AG04450 (cell line): ENCODE data around the gene TREX2. TPM values are rescaled to one million over a fixed set of nuclear protein-coding genes. Genes with fewer than 3 reads are reported as not detected.

ENCODE experiments used
- CTCF ChIA-PET: fragments of 300-600, 350-600 bp; formaldehyde crosslinking; extraction: SDS; loops from one replicate; lab custom pipeline; 2022; ENCODE audit warnings: antibody characterized with exemption, inconsistent platforms; lab: Charles Lee
- POLR2A ChIA-PET: fragments of 350-600 bp; formaldehyde crosslinking; extraction: SDS; loops from one replicate; lab custom pipeline; 2021; ENCODE audit warnings: antibody characterized with exemption, inconsistent platforms; lab: Yijun Ruan, JAX
- DNase-seq: peaks from one replicate; pipeline ENCODE4 v3.0.0-alpha.2; 2011; ENCODE audit warnings: low read depth, low spot score
- H3K27ac ChIP-seq: one replicate; pipeline ENCODE4 v1.5.1; 2012; ENCODE audit warnings: low read depth, low read length, control low read depth
- H3K27me3 ChIP-seq: one replicate; pipeline ENCODE4 v1.6.0; 2012; ENCODE audit warnings: low read length; ENCODE audit not compliant: control insufficient read depth, insufficient read depth
- H3K4me3 ChIP-seq: 2 replicates; pipeline ENCODE4 v1.5.1; 2011; ENCODE audit warnings: mild to moderate bottlenecking, low read depth, low read length, control low read depth
- H3K9me3 ChIP-seq: 2 replicates; pipeline ENCODE4 v1.5.1; 2012; ENCODE audit warnings: low read length; ENCODE audit not compliant: control insufficient read depth, insufficient read depth
- CTCF ChIP-seq: IDR thresholded peaks from 2 replicates; pipeline ENCODE4 v1.5.1; 2011; ENCODE audit warnings: low read depth, low read length, control low read depth, inconsistent platforms
- polyA plus RNA-seq: library from polyadenylated mRNA; depleted of rRNA; stranded (reverse); fragments of >200 nt; gene quantifications from 2 replicates; pipeline ENCODE4 v1.2.3, GENCODE V29; 2011

TREX2 gene
- polyA plus RNA-seq, 1 experiment: not detected

DNA sequence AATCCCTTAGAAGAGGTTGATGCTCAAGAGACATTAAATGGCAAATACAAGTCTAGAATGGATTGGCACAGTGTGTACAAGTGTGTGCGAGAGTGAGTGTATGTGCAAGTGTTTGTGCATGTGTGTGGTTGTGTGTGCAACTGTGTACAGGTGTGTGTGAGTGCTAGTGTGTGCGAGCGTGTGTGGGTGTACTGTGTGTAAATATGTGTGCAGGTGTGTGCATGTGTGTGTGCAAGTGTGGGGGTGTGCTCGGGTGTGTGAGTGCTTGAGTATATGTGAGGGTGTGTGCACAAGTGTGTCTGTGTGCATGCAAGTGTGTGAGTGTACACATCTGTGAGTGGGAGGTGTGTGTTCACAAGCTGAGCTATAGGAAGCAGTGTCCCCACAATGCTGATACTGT, 5.9 kb downstream of the TREX2 start:
- Histone ChIP-seq H3K27me3 (no peaks in the 10 kb centered on the region), H3K9me3 (no peaks in the 10 kb centered on the region), H3K27ac (no peak overlapping the region), H3K4me3 (no peak overlapping the region)
- ChIA-PET CTCF (no interaction called here), POLR2A (no interaction called here)
- DNase-seq: no peak
- no peak for TF ChIP-seq CTCF

DNA sequence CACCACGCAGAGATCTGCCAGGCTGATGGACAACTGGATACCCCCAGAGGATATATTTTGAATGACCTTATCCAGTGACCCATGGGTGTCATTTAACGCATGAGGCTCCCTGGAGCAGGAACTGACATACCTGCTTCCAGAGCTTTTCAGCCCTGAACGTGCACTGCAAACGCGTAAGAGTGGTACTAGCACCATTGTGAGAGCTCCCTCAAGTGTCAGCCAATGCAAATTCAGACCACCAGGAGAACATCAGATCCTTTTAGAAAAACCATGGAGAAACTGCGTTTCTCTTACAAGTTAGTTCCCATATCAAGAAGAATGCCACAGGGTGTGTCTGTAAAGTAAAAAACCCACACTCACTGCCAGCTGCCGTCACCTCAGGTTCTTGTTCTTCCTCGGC, 7.3 kb downstream of the TREX2 start:
- peak; percentile 46 for TF ChIP-seq CTCF
- no peak for DNase-seq
- Histone ChIP-seq H3K27ac (no peak overlapping the region), H3K4me3 (no peak overlapping the region), H3K9me3 (no peaks in the 10 kb centered on the region), H3K27me3 (no peaks in the 10 kb centered on the region)
- ChIA-PET CTCF (interaction anchor here (1.5 to 1.9 kb wide), 3 partner anchors 22 to 497 kb away, joined by 5 to 13 read pairs (median 8); no protein-coding TSS in a partner anchor), POLR2A (no interaction called here)

- Histone ChIP-seq H3K27me3 (no peaks in the 10 kb centered on the region), H3K9me3 (no peaks in the 10 kb centered on the region), H3K4me3 (no peak overlapping the region), H3K27ac (no peak overlapping the region)
- ChIA-PET CTCF (no interaction called here), POLR2A (no interaction called here)
- TF ChIP-seq CTCF: no peak
- DNase-seq: no peak
Measured at GRCh38 chrX:153435845-153436244, 10.0 kb downstream of the TREX2 start.

DNA sequence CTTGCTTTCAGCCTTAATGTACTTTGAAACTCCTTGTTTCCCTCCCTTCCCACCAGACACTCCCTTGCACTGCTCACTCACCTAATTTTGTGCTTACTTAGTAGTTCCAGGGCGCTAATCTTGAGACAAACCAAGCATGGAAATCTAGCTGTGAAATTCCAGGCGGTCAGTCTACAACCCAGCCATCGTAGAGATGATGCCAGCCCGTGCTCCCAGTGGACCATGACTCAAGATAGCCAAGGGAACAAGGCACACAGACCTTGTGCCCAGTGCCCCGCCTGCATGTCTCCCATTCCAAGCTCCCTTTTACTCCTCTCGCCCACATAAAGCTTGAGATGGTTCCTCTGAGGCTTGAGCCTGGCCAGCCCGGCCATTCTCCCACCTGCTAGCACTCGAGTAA, 11.1 kb downstream of the TREX2 start:
- TF ChIP-seq CTCF: no peak
- no peaks in the 10 kb centered on the region for H3K27me3 ChIP-seq
- CTCF ChIA-PET: no interaction called here
- no peak overlapping the region for H3K4me3 ChIP-seq
- DNase-seq: no peak
- POLR2A ChIA-PET: no interaction called here
- no peak overlapping the region for H3K27ac ChIP-seq
- no peaks in the 10 kb centered on the region for H3K9me3 ChIP-seq

- CTCF ChIA-PET: no interaction called here
Measured at GRCh38 chrX:153433781-153434285, 12.0 kb downstream of the TREX2 start.

More at GRCh38 chrX:153433781-153434285, 12.0 kb downstream of the TREX2 start:
- Histone ChIP-seq H3K4me3 (no peak overlapping the region), H3K9me3 (no peaks in the 10 kb centered on the region), H3K27me3 (no peaks in the 10 kb centered on the region), H3K27ac (no peak overlapping the region)
- no peak for DNase-seq
- POLR2A ChIA-PET: no interaction called here
- TF ChIP-seq CTCF: no peak
